GM04503 (cell line): Measurements from ENCODE around the gene C2orf74.

Experiments
- DNase-seq: peaks from one replicate; pipeline ENCODE4 v3.0.0-alpha.2; 2012; ENCODE audit warnings: low read depth

Gene C2orf74

GRCh38 chr2:61214171-61214570 is 52.2 kb downstream of the C2orf74 start:
- no peak for DNase-seq
